CD4-positive, alpha-beta T cell treated with Interleukin-12 subunit alpha and Interleukin-12 subunit beta, for 1 hour (primary cell): ENCODE data around the gene SIGLEC14.

Source experiments
- DNase-seq: peaks from one replicate; pipeline ENCODE4 v3.0.0-alpha.2; 2020

Gene SIGLEC14

GRCh38 chr19:51607920-51608562 lies 38.6 kb downstream of the SIGLEC14 start:
- DNase-seq, result peak; percentile 53

GRCh38 chr19:51607077-51607476 lies 39.5 kb downstream of the SIGLEC14 start:
- no peak for DNase-seq

GRCh38 chr19:51602189-51602854 lies 44.3 kb downstream of the SIGLEC14 start:
- no peak for DNase-seq

- DNase-seq, result no peak
These were observed 45.6 kb downstream of the SIGLEC14 start for GRCh38 chr19:51600940-51601580.

GRCh38 chr19:51599084-51599483 lies 47.5 kb downstream of the SIGLEC14 start:
- no peak for DNase-seq

GRCh38 chr19:51598159-51598915 lies 48.3 kb downstream of the SIGLEC14 start:
- DNase-seq, result no peak

- DNase-seq, result no peak
These were observed 51.1 kb downstream of the SIGLEC14 start for GRCh38 chr19:51595190-51596175.

- no peak for DNase-seq
These were observed 51.9 kb downstream of the SIGLEC14 start for GRCh38 chr19:51594774-51595109.

GRCh38 chr19:51593969-51594773 lies 52.5 kb downstream of the SIGLEC14 start:
- peak; percentile 97 for DNase-seq

GRCh38 chr19:51593138-51593890 lies 53.3 kb downstream of the SIGLEC14 start:
- DNase-seq, result no peak
